ENCODE measurements around the gene STARD3.

Gene STARD3

GRCh38 chr17:39605492-39606433 is 31.2 kb upstream of the STARD3 start:
- no peak for TF ChIP-seq CTCF (IDR thresholded peaks at IDR 0.05; ENCODE audit: control insufficient read depth, extremely low read depth, insufficient read depth)

GRCh38 chr17:39606434-39607056 is 30.4 kb upstream of the STARD3 start:
- TF ChIP-seq CTCF (IDR thresholded peaks at IDR 0.05; ENCODE audit: control insufficient read depth, extremely low read depth, insufficient read depth): no peak
- no peak for DNase-seq (ENCODE audit: low read depth)
- no peak overlapping the region for H3K4me3 ChIP-seq (ENCODE audit: low read depth, low read length)

More at GRCh38 chr17:39605492-39606433, 31.2 kb upstream of the STARD3 start:
- H3K4me3 ChIP-seq (ENCODE audit: low read depth, low read length): no peak overlapping the region
- no peak for DNase-seq (ENCODE audit: low read depth)

GRCh38 chr17:39607057-39607850 is 29.7 kb upstream of the STARD3 start:
- no peak overlapping the region for H3K4me3 ChIP-seq (ENCODE audit: low read depth, low read length)
- DNase-seq (ENCODE audit: low read depth): no peak
- no peak for TF ChIP-seq CTCF (IDR thresholded peaks at IDR 0.05; ENCODE audit: control insufficient read depth, extremely low read depth, insufficient read depth)

- TF ChIP-seq CTCF (IDR thresholded peaks at IDR 0.05; ENCODE audit: control insufficient read depth, extremely low read depth, insufficient read depth): no peak
- no peak within 1 kb of the TSS for H3K4me3 ChIP-seq (ENCODE audit: low read depth, low read length)
- no peak for DNase-seq (ENCODE audit: low read depth)
Observed at GRCh38 chr17:39607851-39608130, 29.2 kb upstream of the STARD3 start, which contains the start of gene NEUROD2. Gene NEUROD2 (minus strand): TSS chr17:39607920. CDS start chr17:39606599, 1,321 bp downstream.

GRCh38 chr17:39608142-39608981 is 28.6 kb upstream of the STARD3 start:
- DNase-seq (ENCODE audit: low read depth): no peak
- no peak for TF ChIP-seq CTCF (IDR thresholded peaks at IDR 0.05; ENCODE audit: control insufficient read depth, extremely low read depth, insufficient read depth)
- no peak overlapping the region for H3K4me3 ChIP-seq (ENCODE audit: low read depth, low read length)

GRCh38 chr17:39609416-39610025 is 27.4 kb upstream of the STARD3 start:
- no peak overlapping the region for H3K4me3 ChIP-seq (ENCODE audit: low read depth, low read length)
- no peak for DNase-seq (ENCODE audit: low read depth)
- TF ChIP-seq CTCF (IDR thresholded peaks at IDR 0.05; ENCODE audit: control insufficient read depth, extremely low read depth, insufficient read depth): no peak
